ENCODE measurements around the gene DKK3.

Gene DKK3

GRCh38 chr11:11944444-11944843, 64.0 kb downstream of the DKK3 start:
- no peak for DNase-seq (ENCODE audit: low read depth in 2 of 2)

- no peak for DNase-seq (ENCODE audit: low read depth in 2 of 2)
Measured at GRCh38 chr11:11942668-11943067, 65.8 kb downstream of the DKK3 start.

- no peak for DNase-seq (ENCODE audit: low read depth in 2 of 2)
Measured at GRCh38 chr11:11940551-11940950, 67.9 kb downstream of the DKK3 start.

- DNase-seq (ENCODE audit: low read depth in 2 of 2) = no peak
Measured at GRCh38 chr11:11937957-11938356, 70.5 kb downstream of the DKK3 start.

GRCh38 chr11:11937433-11937832, 71.0 kb downstream of the DKK3 start:
- no peak for DNase-seq (ENCODE audit: low read depth in 2 of 2)

- DNase-seq (ENCODE audit: low read depth in 2 of 2) = no peak
Measured at GRCh38 chr11:11935536-11935935, 72.9 kb downstream of the DKK3 start.

- no peak for DNase-seq (ENCODE audit: low read depth in 2 of 2)
Measured at GRCh38 chr11:11931461-11932055, 76.9 kb downstream of the DKK3 start.

- DNase-seq (ENCODE audit: low read depth in 2 of 2) = no peak
Measured at GRCh38 chr11:11929920-11930319, 78.5 kb downstream of the DKK3 start.

GRCh38 chr11:11923828-11924227, 84.6 kb downstream of the DKK3 start:
- DNase-seq (ENCODE audit: low read depth in 2 of 2) = no peak

- no peak for DNase-seq (ENCODE audit: low read depth in 2 of 2)
Measured at GRCh38 chr11:11916981-11917399, 91.4 kb downstream of the DKK3 start.

- no peak for DNase-seq (ENCODE audit: low read depth in 2 of 2)
Measured at GRCh38 chr11:11915625-11916024, 92.8 kb downstream of the DKK3 start.

GRCh38 chr11:11913395-11913794, 95.0 kb downstream of the DKK3 start:
- no peak for DNase-seq (ENCODE audit: low read depth in 2 of 2)
